GM12873 (cell line): Measurements from ENCODE around the gene CCDC92.

Source experiments
- TF ChIP-seq, protein P1 (sequence below): IDR thresholded peaks from 2 replicates; pipeline ENCODE4 v1.5.1; 2012; ENCODE audit warnings: low read depth, mild to moderate bottlenecking, moderate library complexity, low read length, control low read depth; ENCODE audit not compliant: insufficient read depth; ENCODE audit errors: missing control alignments

CCDC92 gene

DNA sequence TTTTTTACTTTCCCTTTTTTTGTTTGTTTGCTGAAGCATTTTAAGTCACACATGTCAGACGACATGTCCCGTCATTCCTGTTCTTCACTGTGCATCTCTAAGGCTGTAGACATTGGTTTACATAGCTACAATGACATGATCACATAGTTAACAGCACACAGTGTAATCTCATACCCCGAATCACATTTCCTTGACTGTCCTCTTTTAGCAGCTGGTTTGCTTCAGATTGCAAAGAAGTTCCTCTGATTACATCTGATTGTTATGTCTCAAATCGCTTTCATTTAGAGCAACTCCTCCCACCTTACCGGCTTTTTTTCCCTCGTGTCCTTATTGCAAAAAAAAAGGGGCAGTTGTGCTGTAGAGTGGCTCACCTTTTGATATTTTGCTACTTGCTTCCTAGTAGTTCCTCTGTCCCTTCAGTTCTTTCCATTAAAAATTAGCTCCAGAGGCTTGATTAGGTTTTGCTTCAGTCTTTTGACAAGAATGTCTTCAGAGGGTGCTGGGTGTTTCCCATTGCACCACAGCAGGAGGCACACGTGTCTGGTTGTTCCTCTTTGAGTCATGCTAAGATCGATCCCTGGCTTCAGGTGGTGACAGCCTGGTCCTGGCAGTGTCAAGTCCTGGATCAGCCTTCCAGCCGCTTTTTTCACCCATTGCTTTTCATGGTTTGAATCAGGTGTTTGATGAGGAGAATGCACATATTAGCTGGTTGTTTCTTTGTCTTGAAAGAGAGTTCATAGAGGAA, 35.4 kb upstream of the CCDC92 start:
- TF ChIP-seq, protein P1, sequence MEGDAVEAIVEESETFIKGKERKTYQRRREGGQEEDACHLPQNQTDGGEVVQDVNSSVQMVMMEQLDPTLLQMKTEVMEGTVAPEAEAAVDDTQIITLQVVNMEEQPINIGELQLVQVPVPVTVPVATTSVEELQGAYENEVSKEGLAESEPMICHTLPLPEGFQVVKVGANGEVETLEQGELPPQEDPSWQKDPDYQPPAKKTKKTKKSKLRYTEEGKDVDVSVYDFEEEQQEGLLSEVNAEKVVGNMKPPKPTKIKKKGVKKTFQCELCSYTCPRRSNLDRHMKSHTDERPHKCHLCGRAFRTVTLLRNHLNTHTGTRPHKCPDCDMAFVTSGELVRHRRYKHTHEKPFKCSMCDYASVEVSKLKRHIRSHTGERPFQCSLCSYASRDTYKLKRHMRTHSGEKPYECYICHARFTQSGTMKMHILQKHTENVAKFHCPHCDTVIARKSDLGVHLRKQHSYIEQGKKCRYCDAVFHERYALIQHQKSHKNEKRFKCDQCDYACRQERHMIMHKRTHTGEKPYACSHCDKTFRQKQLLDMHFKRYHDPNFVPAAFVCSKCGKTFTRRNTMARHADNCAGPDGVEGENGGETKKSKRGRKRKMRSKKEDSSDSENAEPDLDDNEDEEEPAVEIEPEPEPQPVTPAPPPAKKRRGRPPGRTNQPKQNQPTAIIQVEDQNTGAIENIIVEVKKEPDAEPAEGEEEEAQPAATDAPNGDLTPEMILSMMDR = no peak

DNA sequence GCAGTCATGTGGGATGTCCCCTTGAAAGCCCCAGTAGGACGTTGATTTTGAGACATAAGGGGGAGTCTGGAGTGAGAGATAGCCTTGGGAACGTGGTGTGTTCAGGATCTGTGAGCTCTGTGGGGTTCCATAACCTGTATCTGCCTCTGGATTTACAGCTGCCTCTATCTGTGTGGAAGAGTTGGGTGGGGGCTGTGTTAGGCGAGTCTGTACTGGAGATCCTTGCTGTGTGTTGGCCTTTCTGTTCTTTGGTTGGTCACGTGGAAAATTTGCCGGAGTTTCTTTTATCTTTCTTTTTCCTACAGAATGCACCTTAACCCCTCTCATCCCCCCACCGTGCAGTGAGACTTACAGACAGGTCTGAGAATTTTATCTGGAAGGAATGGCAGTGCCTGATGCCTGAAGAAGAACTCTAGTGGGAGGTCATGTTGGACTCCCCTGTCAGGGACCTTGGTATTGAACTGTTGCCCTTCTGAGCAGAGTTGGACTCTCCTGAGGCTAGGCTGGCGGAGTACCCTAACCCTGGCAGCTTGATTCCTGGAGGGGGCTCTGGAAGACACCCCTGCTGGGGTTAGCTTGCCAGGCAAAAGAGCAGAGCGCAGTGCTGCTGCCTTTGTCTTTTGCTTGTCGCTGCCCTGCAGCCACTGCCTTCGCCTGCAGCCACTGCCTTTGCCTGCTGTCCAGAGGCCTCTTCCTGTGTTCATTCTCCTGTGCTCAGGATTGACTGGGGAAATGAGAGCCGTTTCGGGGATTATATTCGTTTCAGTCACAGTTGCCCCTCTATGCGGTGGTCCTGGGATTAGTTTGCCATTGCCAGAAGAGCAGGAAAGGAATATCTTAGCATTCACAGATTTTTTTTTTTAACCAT, 34.4 kb upstream of the CCDC92 start:
- TF ChIP-seq, protein P1 = no peak

DNA sequence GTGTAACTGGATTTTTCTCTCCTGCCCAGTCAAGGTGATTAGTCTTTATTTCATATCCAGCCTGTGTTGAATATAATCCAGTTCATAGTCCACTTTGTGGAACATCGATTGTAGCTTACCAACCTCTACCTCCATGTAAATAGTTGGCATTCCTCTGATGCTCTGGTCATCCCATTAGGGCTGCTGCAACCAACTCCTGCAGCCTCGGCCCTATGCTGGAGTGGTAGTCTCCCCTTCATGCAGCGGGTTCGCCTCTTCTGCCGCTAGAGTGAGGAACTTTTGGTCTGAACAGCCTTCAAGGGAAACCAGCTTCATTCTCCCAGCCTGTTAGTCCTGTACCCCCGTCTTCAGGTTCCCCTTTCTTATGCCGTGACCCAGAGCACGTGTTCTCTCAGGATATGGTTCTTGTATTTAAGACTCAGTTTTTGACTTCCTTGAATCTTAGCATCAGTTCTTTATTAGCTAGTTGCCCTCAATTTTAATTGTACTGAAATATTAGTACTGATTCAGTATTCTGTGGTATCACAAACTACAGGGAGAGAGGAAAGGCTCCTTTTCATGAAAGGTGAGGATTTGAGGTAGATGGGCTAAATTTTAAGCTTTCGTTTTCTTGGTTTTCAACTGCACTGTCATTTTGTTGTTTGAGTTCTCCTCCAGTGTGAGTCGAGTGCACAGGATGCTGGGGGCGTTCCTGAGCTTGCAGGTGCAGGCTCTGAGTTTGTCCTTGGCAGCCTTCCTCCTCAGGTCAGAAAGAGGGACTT, 33.6 kb upstream of the CCDC92 start:
- TF ChIP-seq, protein P1 = no peak

DNA sequence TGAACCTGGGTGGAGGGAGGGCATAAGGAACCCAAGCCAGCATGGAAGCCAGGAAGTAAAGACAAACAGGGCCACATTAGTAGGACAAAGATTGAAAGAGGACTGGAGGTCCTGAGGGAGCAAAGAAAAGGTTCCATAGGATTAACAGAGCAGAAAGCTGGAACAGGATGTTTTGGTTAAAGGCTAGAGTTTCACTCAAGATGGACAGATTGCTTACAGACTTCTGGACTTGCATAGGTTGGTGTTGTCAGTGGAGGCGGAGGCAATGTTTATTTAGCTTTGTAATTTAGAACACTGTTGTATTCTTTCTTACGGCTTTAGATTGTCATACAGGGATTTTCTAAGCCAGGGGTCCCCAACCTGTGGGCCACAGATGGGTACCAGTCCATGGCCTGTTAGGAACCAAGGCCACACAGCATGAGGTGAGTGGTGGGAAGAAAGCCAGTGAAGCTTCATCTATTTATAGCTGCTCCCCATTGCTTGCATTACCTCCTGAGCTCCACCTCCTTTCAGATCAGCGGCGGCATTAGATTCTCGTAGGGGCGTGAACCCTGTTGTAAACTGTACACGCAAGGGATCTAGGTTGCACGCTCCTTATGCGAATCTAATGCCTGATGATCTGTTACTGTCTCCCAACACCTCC, 31.7 kb upstream of the CCDC92 start:
- TF ChIP-seq, protein P1 = no peak

DNA sequence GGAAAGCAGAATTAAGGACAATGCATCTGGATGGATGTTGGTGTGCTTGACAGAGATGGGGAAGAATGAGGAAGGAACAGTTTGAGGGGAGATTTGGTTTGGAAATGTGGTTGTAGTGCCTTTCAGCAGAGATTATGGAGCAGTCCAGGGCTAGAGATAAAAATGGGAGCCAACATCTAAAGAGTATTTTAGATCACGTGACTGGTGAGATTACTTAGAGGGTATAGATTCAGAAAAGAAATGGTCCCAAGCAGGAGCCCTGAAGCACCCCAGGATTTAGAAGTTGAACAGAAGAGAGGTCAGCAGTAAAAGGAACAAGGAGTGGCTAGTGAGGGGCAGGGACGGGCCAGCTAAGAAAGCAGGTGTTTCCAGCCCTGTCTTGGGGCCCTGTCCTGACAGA, 30.0 kb upstream of the CCDC92 start:
- TF ChIP-seq, protein P1 = no peak

DNA sequence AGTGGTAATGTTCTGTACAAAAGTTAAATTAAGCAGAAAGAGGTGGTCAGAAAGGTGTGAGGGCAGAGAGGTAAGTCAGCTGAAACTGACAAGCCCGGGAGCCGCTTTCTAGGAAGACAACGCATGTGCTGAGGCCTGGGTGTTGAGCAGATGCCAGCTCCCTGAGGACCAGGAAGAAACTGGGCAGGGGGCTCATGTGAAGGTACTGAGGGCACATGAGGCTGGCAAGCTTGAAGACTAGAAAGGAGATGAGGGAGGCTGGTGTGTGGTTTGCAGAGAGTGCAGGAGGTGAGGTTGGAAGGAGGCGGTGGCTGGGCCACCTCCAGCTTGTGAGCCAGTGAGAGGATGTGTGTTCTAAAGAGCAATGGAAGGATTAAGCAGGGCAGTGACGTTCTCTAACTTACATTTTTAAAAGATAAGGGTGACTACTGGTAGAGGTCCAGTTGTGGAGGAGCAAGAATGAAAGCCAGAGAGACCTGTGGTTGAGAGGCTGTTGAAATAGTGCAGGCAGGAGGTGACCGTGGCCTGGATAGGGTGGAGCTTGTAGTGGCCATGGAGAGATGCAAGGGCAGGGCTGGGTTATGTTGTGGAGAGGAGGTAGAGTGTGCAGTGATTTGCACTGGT, 29.5 kb upstream of the CCDC92 start:
- TF ChIP-seq, protein P1 = no peak
